ENCODE data around the gene SORCS1. TPM values are rescaled to one million over a fixed set of nuclear protein-coding genes. Genes with fewer than 3 reads are reported as not detected.

SORCS1 gene
- total RNA-seq, 2 experiments from 2014 or later, result not detected

DNA sequence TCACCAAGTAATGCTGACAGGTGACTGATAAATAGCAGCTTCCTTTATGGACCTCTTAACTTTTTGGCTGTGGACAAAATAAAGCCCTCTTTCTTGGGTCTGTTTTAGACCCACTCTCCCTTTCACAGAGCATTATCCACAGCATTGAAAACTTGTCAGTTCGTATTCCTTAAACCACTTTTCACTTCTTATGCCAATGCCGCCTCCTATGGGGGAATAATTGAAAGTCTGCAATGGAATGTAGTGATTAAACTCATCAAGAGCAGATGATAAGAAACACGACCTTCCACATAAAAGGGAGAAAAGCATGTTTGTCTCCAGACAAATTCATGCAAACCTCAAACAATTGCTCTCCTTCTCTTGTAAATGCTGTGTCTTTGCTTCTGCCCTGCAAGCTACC lies 153.4 kb downstream of the SORCS1 start:
- Mint-ChIP-seq H3K9me3 (peaks cover 3% of the 10 kb centered on the region), H3K27ac (no peak overlapping the region), H3K4me1 (ENCODE audit: low read depth) (no peaks in the 10 kb centered on the region), H3K4me3 (no peak overlapping the region), H3K27me3 (no peaks in the 10 kb centered on the region), H3K36me3 (ENCODE audit: low read depth) (no peaks in the 10 kb centered on the region)
- DNase-seq (no peak), ATAC-seq (ENCODE audit: poor library complexity) (no peak)
- intact Hi-C loops (cut with DNase I, micrococcal nuclease), result no loop called here
- Histone ChIP-seq H3K4me3 (ENCODE audit: low read length) (no peak overlapping the region), H3K27ac (ENCODE audit: low read depth in 1 of 2, low read length in 2 of 2) (no peak overlapping the region), H3K27me3 (ENCODE audit: control insufficient read depth in 1 of 2, insufficient read depth in 2 of 2, low read length in 2 of 2) (no peaks in the 10 kb centered on the region), H3K9me3 (ENCODE audit: control insufficient read depth in 1 of 2, insufficient read depth in 1 of 2, low read length in 2 of 2) (peaks cover 0 to 4% of the 10 kb centered on the region in 2 experiments), H3K4me1 (ENCODE audit: insufficient read depth, low read length) (no peaks in the 10 kb centered on the region), H3K36me3 (ENCODE audit: insufficient read depth, low read length) (no peaks in the 10 kb centered on the region)
- ChIA-PET POLR2A (no interaction called here), CTCF (no interaction called here)
- TF ChIP-seq, protein P1, sequence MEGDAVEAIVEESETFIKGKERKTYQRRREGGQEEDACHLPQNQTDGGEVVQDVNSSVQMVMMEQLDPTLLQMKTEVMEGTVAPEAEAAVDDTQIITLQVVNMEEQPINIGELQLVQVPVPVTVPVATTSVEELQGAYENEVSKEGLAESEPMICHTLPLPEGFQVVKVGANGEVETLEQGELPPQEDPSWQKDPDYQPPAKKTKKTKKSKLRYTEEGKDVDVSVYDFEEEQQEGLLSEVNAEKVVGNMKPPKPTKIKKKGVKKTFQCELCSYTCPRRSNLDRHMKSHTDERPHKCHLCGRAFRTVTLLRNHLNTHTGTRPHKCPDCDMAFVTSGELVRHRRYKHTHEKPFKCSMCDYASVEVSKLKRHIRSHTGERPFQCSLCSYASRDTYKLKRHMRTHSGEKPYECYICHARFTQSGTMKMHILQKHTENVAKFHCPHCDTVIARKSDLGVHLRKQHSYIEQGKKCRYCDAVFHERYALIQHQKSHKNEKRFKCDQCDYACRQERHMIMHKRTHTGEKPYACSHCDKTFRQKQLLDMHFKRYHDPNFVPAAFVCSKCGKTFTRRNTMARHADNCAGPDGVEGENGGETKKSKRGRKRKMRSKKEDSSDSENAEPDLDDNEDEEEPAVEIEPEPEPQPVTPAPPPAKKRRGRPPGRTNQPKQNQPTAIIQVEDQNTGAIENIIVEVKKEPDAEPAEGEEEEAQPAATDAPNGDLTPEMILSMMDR (IDR thresholded peaks at IDR 0.05), result no peak

DNA sequence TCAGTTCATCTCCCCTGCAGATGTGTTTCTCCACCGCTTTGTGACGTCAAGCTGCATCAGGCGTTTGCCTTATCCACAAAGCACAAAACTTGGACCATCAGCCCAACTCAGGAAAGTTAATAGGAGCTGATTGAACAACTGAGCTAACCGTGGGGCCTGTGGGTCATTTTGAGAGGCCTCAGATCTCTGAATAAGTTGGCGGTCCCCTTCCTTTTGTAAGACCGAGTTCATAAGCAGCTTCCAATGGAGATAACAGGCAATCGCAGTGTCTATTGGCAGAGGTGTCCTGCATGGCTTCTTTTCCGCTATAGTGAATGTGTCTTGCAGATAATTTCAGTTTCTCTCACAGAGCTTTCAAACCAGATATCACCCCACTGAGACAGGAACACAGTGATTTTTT lies 154.0 kb downstream of the SORCS1 start:
- no peaks in the 10 kb centered on the region for H3K27me3 ChIP-seq (ENCODE audit: control insufficient read depth in 1 of 2, insufficient read depth in 2 of 2, low read length in 2 of 2)
- peaks cover 0 to 4% of the 10 kb centered on the region in 2 experiments for H3K9me3 ChIP-seq (ENCODE audit: control insufficient read depth in 1 of 2, insufficient read depth in 1 of 2, low read length in 2 of 2)

DNA sequence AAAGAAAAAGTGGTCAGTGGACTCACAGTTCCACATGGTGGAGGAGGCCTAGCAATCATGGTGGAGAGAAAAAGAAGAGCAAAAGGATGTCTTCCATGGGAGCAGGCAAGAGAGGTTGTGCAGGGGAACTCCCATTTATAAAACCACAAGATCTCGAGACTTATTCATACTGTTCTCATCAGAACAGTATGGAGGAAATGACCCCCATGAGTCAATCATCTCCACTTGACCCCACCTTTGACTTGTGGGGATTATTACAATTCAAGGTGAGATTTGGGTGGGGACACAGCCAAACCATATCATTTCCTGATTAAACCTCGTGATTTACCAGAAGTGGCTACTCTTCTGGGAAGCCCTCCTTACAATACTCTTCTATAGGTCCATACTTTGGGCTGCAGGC lies 160.1 kb downstream of the SORCS1 start:
- ATAC-seq (ENCODE audit: poor library complexity) (no peak), DNase-seq (no peak)
- no peaks in the 10 kb centered on the region for H3K4me1 Mint-ChIP-seq (ENCODE audit: low read depth)
- no peak overlapping the region for H3K27ac Mint-ChIP-seq
- H3K27me3 Mint-ChIP-seq, result no peaks in the 10 kb centered on the region
- no peak overlapping the region for H3K4me3 ChIP-seq (ENCODE audit: low read length)
- intact Hi-C loops (cut with DNase I, micrococcal nuclease), result no loop called here
- ChIA-PET CTCF (no interaction called here), POLR2A (no interaction called here)
- TF ChIP-seq, protein P1 (IDR thresholded peaks at IDR 0.05), result no peak
- H3K4me1 ChIP-seq (ENCODE audit: insufficient read depth, low read length), result no peaks in the 10 kb centered on the region
- no peaks in the 10 kb centered on the region for H3K27me3 ChIP-seq (ENCODE audit: control insufficient read depth in 1 of 2, insufficient read depth in 2 of 2, low read length in 2 of 2)
- H3K4me3 Mint-ChIP-seq, result no peak overlapping the region
- H3K9me3 ChIP-seq (ENCODE audit: control insufficient read depth in 1 of 2, insufficient read depth in 1 of 2, low read length in 2 of 2), result peaks cover 0 to 4% of the 10 kb centered on the region in 2 experiments
- no peaks in the 10 kb centered on the region for H3K36me3 Mint-ChIP-seq (ENCODE audit: low read depth)
- no peak overlapping the region for H3K27ac ChIP-seq (ENCODE audit: low read depth in 1 of 2, low read length in 2 of 2)
- H3K36me3 ChIP-seq (ENCODE audit: insufficient read depth, low read length), result no peaks in the 10 kb centered on the region
- peaks cover 3% of the 10 kb centered on the region for H3K9me3 Mint-ChIP-seq

More for the DNA sequence above, 154.0 kb downstream of the SORCS1 start:
- DNase-seq (no peak), ATAC-seq (ENCODE audit: poor library complexity) (no peak)
- TF ChIP-seq, protein P1 (IDR thresholded peaks at IDR 0.05), result no peak
- no peak overlapping the region for H3K4me3 ChIP-seq (ENCODE audit: low read length)
- no peak overlapping the region for H3K4me3 Mint-ChIP-seq
- no peaks in the 10 kb centered on the region for H3K4me1 Mint-ChIP-seq (ENCODE audit: low read depth)
- POLR2A ChIA-PET, result no interaction called here
- H3K36me3 Mint-ChIP-seq (ENCODE audit: low read depth), result no peaks in the 10 kb centered on the region
- H3K4me1 ChIP-seq (ENCODE audit: insufficient read depth, low read length), result no peaks in the 10 kb centered on the region
- no peaks in the 10 kb centered on the region for H3K27me3 Mint-ChIP-seq
- H3K9me3 Mint-ChIP-seq, result peaks cover 3% of the 10 kb centered on the region
- intact Hi-C loops (cut with DNase I, micrococcal nuclease), result no loop called here
- no peak overlapping the region for H3K27ac ChIP-seq (ENCODE audit: low read depth in 1 of 2, low read length in 2 of 2)
- no peaks in the 10 kb centered on the region for H3K36me3 ChIP-seq (ENCODE audit: insufficient read depth, low read length)
- CTCF ChIA-PET, result no interaction called here
- no peak overlapping the region for H3K27ac Mint-ChIP-seq

All from CD4-positive, alpha-beta T cell (primary cell).